ENCODE measurements around the gene SMAD3.

SMAD3 gene

DNA sequence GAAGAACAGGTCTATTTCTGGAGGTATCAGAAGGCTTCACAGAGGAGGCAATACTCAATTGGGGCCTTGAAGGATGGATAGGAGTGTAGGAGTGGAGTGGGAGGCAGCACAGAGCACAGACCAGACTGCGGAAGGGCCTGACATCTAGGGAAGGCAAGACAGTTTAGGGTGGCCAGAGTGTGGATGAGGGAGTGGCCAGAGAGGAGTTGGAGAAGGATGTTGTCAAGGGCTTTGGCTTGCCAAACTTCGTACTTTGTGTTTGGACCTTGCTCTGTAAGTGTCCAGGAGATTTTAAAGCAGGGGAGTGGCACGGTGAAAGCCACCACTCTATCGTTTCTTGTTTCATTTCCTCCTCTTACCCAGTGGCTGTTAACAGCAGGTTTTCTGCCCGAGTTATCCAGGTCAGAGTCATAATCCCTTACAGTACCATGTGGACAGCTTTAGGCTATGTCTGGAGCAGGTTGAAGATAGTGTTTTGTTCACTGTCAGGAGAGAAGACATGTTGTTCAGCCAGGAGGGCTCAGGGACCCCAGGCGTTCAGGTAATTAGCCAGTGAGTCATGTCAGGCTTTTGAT lies 12.3 kb downstream of the SMAD3 start:
- DNase-seq (ENCODE audit: low read depth, low spot score), result no peak
- H3K27ac ChIP-seq, result no peak overlapping the region

DNA sequence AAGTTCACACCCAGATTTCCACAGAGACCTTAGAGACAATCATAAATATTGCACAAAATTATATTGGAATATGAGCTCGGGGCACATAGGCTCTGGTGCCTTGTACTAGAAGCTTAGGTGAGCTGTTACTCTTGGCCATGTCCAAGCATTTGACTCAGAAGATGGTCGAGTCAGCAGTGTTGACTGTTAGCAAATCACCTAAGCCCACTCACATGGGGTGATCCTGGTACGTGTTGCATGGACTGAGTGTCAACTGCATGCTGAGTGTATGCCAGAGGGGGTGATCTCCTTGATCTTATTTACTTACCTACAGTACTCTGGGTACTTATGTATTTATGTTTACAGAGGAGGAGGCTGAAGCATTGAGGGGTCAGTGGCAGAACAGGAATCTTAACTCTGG lies 14.0 kb downstream of the SMAD3 start:
- H3K27ac ChIP-seq, result no peak overlapping the region
- no peak for DNase-seq (ENCODE audit: low read depth, low spot score)

- DNase-seq (ENCODE audit: low read depth, low spot score), result no peak
- H3K27ac ChIP-seq, result peak overlapping the region; percentile 13
Observed at GRCh38 chr15:67080118-67080899, 14.9 kb downstream of the SMAD3 start.

DNA sequence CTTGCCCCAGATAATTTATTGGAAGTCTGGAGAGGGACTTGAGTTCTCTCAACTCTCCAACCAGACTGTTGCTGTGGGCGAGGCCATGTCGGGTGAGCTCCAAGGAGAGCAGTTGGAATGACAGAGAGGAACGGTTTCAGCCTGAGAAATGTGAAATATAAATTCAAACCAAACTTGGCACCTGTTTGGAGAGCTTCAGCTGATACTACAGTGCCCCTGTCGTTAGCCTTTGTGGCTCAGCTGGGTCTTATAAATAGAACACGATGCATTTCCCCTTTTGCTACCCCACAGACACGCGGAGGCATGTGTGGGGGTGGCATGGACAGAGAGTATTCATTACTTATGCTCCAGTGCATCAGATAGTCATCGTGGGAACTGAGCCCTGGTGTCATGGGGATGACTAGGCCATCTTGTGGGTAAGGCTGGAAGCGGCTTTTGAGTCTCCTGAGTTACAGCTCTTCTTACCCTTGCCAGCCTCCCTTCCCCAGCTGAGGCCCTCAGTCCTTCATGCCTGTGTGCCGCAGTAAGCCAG lies 15.6 kb downstream of the SMAD3 start:
- peak overlapping the region; percentile 13 for H3K27ac ChIP-seq

GRCh38 chr15:67082007-67082536 lies 16.7 kb downstream of the SMAD3 start:
- H3K27ac ChIP-seq, result no peak overlapping the region
- DNase-seq (ENCODE audit: low read depth, low spot score), result no peak

More for the DNA sequence above, 15.6 kb downstream of the SMAD3 start:
- no peak for DNase-seq (ENCODE audit: low read depth, low spot score)

- no peak for DNase-seq (ENCODE audit: low read depth, low spot score)
- no peak overlapping the region for H3K27ac ChIP-seq
Observed at GRCh38 chr15:67083135-67083762, 17.8 kb downstream of the SMAD3 start.

GRCh38 chr15:67084561-67084960 lies 19.2 kb downstream of the SMAD3 start:
- H3K27ac ChIP-seq, result no peak overlapping the region
- no peak for DNase-seq (ENCODE audit: low read depth, low spot score)

- H3K27ac ChIP-seq, result no peak overlapping the region
- no peak for DNase-seq (ENCODE audit: low read depth, low spot score)
Observed at GRCh38 chr15:67085237-67085817, 19.9 kb downstream of the SMAD3 start.

- DNase-seq (ENCODE audit: low read depth, low spot score), result no peak
- no peak overlapping the region for H3K27ac ChIP-seq
Observed at GRCh38 chr15:67085818-67086636, 20.6 kb downstream of the SMAD3 start.

- no peak overlapping the region for H3K27ac ChIP-seq
- no peak for DNase-seq (ENCODE audit: low read depth, low spot score)
Observed at GRCh38 chr15:67086637-67086914, 21.2 kb downstream of the SMAD3 start.

GRCh38 chr15:67087507-67088172 lies 22.2 kb downstream of the SMAD3 start:
- no peak overlapping the region for H3K27ac ChIP-seq
- no peak for DNase-seq (ENCODE audit: low read depth, low spot score)

- H3K27ac ChIP-seq, result no peak overlapping the region
- no peak for DNase-seq (ENCODE audit: low read depth, low spot score)
Observed at GRCh38 chr15:67089217-67090193, 24.1 kb downstream of the SMAD3 start.

DNA sequence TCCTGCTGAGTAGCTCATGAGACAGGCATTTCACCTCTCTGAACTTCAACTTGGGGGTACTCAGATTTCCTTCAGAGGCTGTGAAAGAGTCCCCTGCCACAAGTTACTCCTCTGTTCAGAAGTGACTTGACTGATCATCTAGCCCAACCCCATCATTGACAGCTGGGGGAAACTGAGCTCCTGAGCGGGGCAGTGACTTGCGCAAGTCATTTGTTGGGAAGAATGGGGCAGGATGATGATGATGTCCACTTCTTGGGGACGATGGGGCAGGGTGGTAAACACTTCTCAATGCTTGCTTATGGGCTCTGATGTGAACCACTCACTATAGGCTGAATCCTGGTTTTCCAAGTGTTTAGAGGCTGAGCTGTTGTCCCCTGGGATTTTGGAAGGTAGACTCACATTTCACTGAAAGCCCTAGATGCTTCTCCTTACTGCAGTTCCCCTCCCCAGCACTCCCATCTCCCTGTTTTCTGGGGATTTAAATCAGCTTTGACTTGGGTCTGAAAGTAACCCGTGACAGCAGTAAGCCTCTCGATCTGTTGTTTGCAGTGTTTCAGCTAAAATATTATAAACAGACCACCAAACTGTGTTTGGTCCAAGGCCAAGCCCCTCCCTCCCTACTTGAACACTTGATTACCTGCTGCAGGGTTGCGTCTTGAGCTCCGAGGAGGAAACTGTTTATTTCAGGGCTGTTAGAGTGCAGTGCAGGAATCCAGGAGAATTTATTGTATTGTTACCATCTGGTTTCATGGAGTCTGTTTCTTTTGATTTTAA lies 25.1 kb downstream of the SMAD3 start:
- no peak for DNase-seq (ENCODE audit: low read depth, low spot score)
- peak overlapping the region; percentile 23 for H3K27ac ChIP-seq

- DNase-seq (ENCODE audit: low read depth, low spot score), result peak; percentile 65
- H3K27ac ChIP-seq, result peak overlapping the region; percentile 23
Observed at GRCh38 chr15:67091071-67091979, 25.9 kb downstream of the SMAD3 start.

- no peak for DNase-seq (ENCODE audit: low read depth, low spot score)
- peak overlapping the region; percentile 23 for H3K27ac ChIP-seq
Observed at GRCh38 chr15:67091980-67092677, 26.7 kb downstream of the SMAD3 start.

Measured in epithelial cell of prostate (primary cell).